A673 (cell line): Measurements from ENCODE around the gene MOCOS.

Experiments used
- EZH2 ChIP-seq: fragments of 200-600 bp; sonication (generic); IDR thresholded peaks from 2 replicates; pipeline ENCODE4 v1.6.1; 2017; ENCODE audit warnings: borderline replicate concordance, low read depth, mild to moderate bottlenecking, mixed read lengths, antibody characterized with exemption, low read length; ENCODE audit not compliant: poor library complexity, severe bottlenecking
- TF ChIP-seq, protein P1 (sequence below): fragments of 300-800, 200-600 bp; sonication (generic); conservative IDR thresholded peaks from 2 replicates; pipeline ENCODE4 v1.5.1; 2017; ENCODE audit warnings: low read depth, mild to moderate bottlenecking, antibody characterized with exemption, low read length, moderate library complexity, mixed read lengths

DNA sequence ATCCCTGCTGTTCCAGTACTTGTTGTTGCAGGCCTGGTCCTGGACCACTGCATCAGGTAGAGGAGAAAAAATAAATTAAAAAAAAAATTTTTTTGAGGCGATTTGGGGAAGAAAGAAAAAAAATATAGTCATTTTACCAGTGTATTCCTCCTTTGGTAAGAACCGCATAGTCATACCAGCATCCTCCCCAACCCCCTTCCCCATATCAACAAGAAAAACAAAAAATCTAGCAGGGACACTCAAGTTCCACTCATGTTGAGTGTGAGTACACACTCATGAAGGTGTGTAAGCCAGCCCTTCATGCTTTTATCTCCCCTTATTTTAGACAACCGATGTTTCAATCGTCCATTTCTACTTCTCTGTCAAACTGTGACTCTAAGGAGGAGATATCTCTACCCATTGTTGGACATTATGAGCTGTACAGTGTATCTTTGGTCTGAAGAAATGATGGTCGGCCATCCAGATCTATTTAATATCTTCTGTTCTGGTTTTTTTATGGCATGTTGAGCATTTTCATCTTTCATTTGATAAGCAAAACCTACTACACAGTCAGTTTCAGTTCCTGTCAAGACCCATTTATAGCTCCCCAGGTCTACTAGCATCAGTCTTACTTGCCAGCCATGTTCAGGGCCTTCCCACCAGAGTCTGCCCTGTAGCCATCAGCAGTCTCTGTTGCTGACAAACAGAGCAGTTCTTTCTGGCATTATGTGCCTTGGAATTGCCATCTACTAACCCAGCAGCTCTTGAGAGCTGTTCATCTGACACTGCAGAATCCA is 37.6 kb upstream of the MOCOS start:
- TF ChIP-seq, protein P1, sequence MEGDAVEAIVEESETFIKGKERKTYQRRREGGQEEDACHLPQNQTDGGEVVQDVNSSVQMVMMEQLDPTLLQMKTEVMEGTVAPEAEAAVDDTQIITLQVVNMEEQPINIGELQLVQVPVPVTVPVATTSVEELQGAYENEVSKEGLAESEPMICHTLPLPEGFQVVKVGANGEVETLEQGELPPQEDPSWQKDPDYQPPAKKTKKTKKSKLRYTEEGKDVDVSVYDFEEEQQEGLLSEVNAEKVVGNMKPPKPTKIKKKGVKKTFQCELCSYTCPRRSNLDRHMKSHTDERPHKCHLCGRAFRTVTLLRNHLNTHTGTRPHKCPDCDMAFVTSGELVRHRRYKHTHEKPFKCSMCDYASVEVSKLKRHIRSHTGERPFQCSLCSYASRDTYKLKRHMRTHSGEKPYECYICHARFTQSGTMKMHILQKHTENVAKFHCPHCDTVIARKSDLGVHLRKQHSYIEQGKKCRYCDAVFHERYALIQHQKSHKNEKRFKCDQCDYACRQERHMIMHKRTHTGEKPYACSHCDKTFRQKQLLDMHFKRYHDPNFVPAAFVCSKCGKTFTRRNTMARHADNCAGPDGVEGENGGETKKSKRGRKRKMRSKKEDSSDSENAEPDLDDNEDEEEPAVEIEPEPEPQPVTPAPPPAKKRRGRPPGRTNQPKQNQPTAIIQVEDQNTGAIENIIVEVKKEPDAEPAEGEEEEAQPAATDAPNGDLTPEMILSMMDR: no peak
- TF ChIP-seq EZH2: no peak
